ENCODE measurements around the gene PLXNB1.
A peak's percentile ranks its signal among the peaks of the same experiment; 100 is the strongest.
"Not testable (repeated sequence)": the region's sequence is repeated elsewhere in the genome, so short reads cannot be mapped to it uniquely, and the experiment has no call there.

Gene PLXNB1

DNA sequence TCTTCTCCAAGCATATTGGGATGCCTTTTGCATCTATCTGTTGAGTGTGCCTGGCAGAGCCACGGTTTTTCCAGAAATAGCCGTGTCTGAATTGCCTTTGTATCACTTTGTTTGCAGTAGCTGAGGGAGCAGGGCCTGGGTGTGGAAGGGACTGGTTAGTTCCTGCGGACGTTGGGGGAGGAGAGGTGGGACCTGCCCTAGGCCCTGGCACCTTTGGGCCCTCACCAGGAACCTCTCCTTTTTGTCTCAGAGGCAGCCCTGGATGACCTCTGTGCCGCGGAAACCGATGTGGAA is 35.3 kb upstream of the PLXNB1 start:
- DNase-seq: no peak

- DNase-seq: no peak
Measured at GRCh38 chr3:48464713-48465221, 34.9 kb upstream of the PLXNB1 start.

- no peak for DNase-seq
Measured at GRCh38 chr3:48463703-48464102, 33.8 kb upstream of the PLXNB1 start.

- not testable (repeated sequence) for DNase-seq
Measured at GRCh38 chr3:48461767-48462166, 31.9 kb upstream of the PLXNB1 start.

DNA sequence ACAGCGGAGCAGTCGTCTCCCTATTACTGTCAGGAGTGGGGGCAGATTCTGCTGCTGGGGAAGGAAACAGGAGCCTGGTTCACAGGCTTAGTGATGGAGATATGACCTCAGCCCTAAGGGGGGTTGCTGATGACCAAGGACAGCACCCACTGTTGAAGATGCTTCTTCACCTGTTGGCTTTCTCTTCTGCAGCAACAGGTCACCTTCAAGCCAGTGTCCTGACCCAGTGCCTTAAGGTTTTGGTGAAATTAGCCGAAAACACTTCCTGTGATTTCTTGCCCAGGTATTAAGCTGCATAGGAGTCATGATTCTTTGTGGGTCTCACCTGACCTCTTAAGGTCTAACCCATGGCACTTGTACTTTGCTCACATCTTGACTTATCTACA is 30.6 kb upstream of the PLXNB1 start:
- no peak for DNase-seq

DNA sequence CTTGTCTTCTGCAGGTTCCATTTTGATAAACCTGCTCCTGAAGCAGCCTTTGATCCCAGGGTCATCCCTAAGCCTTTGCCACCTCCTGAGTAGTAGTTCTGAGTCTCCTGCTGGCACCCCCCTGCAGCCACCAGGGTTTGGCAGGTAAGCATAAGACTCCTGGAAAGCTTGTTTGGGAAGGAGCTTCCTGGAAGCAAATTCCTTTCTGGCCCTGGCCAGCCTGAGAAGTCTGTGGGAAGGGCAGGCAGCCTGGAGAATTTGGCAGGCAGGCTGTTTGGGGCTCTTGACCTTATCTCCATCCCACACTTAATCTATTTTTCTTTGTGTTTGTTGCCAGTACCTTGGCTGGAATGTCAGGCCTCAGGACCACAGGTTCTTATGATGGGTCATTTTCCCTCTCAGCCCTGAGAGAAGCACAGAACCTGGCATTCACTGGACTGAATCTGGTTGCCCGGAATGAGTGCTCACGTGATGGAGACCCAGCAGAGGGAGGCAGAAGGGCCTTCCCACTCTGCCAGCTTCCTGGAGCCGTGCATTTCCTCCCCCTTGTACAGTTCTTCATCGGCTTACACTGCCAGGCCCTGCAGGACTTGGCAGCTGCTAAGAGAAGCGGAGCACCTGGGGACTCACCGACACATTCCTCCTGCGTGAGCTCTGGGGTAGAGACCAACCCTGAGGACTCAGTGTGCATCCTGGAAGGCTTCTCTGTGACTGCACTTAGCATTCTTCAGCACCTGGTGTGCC is 30.1 kb upstream of the PLXNB1 start:
- DNase-seq: no peak

DNA sequence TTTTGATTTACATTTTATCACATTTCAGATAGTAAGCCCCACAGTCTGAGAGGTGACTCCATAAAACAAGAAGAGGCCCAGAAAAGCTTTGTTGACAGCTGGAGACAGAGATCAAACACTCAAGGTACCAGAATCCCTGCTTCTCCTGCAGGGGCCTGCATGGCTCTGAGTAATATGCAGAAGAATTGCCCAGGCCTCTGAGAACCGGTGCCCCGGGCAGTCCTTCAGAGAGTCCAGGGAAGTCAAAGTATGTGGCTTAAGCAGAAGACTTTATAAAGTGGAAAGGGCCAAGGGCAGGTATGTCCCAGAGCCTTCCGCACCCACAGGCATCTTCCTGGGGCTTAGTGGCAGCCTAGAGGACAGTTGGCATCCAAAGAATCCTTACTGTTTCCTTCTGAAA is 29.4 kb upstream of the PLXNB1 start:
- DNase-seq: no peak

DNA sequence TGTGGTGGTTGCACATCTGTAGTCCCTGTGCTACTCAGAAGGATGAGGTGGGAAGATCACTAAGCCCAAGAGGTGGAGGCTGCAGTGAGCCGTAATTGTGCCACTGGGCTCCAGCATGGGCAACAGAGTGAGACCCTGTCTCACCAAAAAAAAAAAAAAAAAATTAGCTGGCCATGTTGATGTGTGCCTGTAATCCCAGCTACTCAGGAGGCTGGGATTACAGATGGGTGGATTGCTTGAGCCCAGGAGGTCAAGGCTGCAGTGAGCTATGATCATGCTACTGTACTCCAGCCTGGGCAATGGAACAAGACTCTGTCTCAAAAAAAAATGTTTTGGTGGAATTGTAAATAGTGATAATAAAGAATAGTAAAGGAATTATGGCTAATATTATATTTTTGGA is 26.6 kb upstream of the PLXNB1 start:
- DNase-seq: no peak

GRCh38 chr3:48451270-48451669 is 21.4 kb upstream of the PLXNB1 start:
- no peak for DNase-seq

- DNase-seq: peak; percentile 94
Measured at GRCh38 chr3:48446425-48447193, 16.7 kb upstream of the PLXNB1 start, which contains the start of gene ATRIP. Gene ATRIP, plus strand, starts transcription at chr3:48446737. Its CDS starts 109 bp downstream, at chr3:48446846.

DNA sequence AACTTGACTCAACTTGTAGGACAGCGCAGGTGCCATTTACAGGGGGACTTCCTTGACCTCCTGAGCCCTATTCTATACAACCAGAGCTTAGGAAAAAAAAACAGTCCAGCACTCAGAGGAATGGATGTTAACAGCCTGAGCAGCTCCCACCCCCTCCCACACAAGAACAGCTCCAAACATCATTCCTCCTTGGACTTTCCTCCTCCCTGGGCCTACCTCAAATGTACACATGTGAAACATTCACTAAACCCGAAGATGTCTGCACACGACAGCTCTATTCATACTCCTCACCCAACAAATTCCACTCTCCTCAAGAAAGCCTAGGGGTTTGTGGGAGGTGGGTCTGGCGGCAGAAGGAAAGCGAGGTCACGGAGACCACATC is 16.1 kb upstream of the PLXNB1 start:
- no peak for DNase-seq

DNA sequence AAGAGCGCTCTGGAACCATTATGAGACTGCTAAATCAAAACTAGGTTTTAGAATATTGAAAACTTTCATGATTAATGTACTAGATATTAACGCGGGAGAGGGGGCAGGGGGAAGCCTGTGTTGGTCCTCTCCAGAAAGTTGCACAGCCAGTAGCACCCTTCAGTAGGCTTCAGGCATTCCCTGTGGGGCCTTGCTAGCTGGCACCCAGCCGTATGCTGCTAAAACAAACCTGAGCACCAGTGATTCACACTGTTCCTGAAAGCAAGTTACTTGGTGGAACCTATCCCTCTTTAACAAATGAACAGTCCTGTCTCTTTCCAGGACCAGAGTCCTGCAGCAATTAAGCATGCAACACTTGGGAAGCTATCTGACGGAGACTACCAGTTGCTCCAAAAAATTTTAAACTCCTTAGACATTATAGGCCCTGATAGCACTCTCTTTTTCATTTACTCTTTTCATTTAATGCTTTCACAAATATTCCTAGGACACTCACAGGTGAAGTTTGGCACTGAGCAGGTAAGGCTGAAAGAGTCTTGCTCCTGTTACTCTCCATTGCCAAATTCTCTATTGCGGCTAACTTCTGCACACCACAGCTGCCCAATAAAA is 15.5 kb upstream of the PLXNB1 start:
- DNase-seq: no peak

- no peak for DNase-seq
Measured at GRCh38 chr3:48441940-48442339, 12.1 kb upstream of the PLXNB1 start.

DNA sequence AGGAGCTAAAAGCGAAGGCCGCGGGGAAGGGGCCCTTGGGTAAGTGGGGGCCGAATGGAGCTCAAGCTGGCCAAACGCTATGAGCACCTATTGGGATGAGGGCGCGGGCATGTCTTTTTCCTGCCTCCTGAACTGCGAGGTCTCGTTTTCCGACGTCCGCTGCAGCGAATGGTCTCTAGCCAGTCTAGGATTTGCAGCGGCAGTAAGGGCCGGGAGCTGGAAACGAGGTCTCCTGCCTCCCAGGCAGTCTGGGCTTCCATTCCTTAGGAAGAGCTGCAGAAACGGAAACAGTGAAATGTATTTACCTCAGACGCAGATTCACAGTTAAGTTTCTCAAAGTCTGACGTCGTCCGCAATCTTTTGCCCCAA is 10.7 kb upstream of the PLXNB1 start:
- DNase-seq: peak; percentile 41

DNA sequence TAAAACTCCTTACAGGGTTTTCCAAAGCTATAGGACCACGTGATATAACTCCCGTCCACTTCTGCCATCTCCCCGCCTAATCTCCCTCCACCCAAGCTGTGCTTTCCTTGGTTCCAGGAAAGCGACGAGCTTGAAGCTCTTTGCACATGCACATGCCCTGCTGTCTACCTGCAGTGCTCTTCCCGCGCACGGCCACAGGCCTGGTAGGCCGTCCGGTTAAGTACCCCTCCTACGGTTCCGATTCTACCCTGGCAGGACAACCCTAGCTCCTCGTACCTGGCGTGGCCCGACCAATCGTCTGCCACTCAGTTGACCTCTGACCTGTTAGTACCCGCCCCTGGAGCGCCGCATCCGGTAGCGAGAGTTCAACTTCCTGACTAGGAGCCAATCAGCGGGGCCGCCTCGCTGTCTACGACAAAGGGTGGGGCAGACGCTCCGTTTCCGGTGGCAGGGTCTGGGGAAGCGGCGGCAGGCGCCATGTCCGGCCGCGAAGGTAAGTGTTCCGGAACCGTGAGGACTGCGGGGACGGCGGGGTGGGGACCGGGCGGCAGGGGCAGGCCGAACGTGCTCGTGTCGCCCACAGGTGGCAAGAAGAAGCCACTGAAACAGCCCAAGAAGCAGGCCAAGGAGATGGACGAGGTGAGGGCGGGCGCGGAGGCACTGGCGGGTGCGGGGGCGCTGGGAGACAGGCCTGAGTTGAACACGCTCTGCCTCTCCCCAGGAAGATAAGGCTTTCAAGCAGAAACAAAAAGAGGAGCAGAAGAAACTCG is 10.1 kb upstream of the PLXNB1 start, which contains the start of the genes CCDC51 and TMA7:
Gene CCDC51, minus strand, starts transcription at position 300 of the 770 bp plus-strand sequence. CDS start 4,991 bp downstream, outside the sequence.
Gene TMA7, plus strand, starts transcription at position 438 of the 770 bp plus-strand sequence. Its CDS starts 40 bp downstream, at position 478.
- peak; percentile 99 for DNase-seq

- no peak for DNase-seq
Measured at GRCh38 chr3:48437812-48438211, 7.9 kb upstream of the PLXNB1 start.

DNA sequence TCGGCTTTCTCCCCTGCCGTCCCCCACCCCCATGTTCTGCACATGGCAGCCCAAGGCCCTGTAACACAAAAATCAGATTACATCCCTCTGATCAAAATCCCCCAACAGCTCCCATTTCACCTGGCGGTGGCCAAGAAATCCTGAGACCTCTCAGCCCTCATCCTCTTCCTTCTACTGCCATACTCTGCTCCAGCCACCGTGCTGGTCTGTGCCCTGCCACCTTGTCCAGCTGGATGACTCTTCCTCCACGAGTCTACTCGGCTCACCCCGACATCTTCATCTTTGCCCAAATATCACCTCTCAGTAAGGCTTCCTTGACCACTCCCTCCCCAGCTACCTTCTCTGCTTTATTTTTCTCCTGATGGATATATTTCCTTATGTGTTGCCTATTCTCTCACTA is 7.0 kb upstream of the PLXNB1 start:
- no peak for DNase-seq

DNA sequence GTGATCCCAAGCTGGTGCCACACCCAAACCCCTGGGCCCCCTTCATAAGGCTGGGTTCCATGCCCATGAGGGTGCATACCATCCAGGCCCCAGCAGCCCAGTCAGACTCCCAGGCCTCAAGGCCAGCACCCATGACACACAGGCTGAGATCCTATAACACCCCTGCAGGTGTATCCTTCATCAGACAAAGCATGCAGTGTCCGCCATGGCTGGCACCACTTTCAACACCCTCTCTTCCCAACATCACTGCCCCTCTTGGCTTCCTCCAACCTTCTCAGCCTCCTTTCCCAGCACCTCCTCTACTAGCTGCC is 6.5 kb upstream of the PLXNB1 start:
- no peak for DNase-seq

DNA sequence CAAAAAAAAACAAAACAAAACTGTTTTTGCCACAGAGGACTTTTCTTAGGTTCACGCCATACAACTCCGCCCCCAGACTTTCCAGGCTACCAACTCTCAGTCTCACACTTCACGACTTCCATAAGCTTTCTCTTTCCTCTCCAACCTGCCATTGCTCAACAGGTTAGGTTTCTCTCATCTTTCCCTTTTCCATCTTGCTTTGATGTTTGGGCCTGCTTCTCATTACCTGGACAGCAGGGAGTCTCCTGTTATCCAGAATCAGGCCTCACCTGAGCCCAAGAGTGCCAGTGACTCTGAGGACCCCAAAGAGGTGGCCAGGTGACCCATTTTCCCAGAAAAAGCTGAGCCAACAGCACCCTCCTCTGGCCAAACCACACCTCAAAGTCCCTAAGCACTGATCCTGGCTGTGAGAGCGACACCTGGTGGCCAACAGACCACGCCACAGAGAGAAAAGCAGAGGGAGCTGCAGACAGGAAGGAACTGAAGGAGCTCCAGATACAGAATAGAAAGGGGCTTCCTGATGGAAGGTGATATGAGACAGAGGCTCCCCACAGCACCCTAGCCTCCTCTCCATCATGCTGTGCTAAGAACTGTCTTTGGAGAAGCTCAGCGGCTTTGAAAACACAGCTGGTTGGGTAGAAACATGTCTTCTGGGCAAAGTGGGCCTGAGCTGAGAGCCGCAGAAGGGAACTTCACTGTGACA is 6.0 kb upstream of the PLXNB1 start:
- DNase-seq: peak; percentile 90

DNA sequence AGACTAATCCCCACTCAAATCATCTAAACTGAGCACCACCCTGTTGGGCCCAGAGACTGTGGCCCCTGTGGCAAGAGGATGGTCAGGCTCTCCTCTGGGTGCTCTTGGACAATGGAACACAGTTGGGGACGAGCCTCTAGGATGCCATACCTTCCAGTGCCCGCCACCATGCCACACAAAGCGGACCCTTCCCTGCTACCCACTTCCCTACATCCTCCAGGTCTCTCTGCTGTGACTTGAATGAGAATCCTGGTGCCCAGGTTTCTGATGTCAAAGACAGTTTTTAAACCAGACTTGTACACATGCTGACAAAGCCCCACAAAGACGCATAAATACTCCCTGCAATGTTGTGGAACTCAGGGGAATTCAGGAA is 5.3 kb upstream of the PLXNB1 start:
- DNase-seq: no peak

DNA sequence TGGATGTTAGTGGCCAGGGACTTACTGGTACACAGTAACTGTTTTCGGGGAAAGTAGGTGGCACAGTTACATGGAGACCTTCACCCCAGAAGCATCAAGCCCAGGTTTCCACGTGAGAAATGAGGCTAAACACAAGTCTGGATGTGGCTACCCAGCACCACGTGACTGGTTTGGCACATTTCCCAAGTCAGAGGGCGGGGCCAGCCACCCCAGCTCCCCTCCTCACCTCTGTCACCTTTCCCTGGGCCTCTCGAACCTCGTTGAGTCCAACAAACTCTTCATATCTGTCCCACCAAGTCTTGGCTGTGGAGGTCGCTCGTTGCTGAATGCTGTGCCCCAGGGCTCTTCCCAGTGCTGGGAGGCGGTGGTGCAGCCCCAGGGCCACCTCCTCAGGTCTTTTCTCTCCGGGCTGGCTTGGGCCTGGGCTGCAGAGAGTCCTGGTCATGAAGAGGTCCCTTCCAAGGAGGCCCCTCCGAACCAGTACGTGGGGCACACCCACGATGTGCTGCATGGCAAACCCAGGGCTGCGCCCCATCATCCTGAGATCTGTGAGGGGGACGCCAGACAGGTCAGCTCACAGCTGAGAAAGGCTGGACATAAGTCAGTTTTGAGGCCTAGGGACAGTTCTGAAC is 4.8 kb upstream of the PLXNB1 start:
- no peak for DNase-seq

DNA sequence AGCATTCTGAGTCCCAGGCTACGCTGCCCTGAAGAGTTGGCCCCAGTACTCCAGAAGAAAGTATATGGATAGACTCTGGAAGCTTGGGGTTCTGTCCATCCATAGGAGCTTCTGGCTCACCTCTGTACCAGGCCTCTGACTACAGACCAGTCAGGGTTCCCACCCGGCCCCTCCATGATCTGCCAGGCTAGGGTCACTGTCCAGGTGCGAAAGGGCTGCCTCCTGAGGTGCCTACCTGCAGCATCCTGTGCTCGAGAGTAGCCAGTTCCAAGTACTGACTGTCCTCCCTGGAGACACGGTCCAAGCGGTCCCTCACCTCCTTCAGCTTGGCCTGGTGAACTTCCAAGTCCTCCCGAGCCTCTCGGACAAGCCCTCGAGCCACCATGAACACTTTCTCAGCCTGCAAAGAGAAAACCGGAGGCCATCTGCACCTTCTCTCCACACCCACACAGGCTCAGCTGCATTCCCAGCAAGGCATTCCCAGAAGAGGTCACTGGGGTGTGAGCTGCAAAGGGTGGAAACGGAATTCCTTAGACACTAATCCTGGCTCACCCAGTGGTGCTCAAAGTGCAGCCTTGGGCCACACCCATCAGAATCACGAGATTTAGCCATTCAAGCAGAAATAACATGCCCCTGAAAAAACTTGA is 3.7 kb upstream of the PLXNB1 start:
- no peak for DNase-seq

Measured in OCI-M1 (cell line).